GM18907 (cell line): ENCODE measurements around the gene OR7C2.

Experiments used
- ATAC-seq: cut with Tn5 transposase; IDR thresholded peaks from one replicate; pipeline ENCODE4 v1.9.1; 2021; ENCODE audit warnings: mild to moderate bottlenecking, moderate library complexity; ENCODE audit not compliant: unreplicated experiment

OR7C2 gene

DNA sequence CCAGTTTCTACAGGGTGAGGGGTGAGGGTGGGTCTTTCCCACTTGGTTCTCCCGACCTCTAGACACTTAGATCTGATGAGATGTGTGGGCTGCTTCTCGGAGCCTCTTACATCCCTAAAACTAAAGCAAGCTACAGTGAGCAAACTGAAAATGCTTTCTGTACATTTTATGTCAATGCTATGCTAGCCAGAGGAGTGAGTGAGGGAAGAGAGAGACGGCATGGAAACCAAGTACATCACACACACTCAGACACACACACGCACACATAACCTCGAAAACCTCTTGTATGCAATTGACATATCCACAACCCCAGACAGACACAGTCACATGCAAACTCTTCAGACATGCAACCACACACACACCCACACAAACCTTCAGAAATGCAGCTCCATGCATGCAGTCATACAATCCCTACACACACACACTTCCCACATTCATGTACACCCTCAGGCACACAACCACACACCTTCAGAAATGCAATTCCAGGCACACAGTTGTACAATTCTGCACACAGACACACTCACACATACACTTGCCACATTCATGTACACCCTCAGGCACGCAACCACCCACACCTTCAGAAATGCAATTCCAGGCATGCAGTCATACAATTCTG is 37.0 kb downstream of the OR7C2 start:
- ATAC-seq, result no peak

DNA sequence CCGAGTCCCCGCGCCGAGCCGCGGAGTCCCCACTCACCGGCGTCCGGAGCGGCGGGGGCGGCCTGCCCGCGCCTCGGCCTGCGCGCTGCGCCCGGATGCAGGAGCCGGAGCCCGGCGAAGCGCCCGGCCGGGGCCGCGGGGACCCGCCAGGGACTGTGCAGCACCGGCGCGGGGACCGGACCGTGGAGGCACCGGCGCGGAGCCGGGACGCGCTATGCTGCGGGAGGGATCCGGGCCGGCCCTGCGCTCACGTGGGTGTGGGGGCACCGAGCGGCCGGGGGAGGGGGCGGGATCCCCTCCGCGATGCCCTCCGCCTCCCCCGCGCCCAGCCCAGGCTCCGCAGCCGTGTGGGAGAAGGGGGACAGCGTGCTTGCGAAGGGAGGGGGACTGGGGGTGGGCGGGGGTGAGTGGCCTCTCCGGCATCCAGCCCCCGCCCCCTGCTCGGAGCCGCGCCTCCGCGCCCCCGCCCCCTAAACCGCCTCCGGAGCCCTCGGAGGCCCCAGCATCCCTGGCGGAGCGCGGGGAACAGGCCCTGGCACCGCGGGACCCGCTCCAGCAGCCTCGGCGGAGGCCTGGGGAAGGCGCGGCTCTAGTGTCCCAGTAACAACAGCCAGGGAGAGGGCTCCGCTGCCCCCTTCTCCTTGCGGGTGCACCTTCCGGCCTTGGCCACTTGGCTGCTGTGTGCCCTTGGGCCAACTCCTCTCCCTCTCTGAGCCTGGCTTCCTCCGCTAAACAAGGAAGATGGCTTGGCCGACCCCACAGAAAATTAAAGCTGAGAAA is 38.4 kb downstream of the OR7C2 start, which contains the start of gene SLC1A6:
TSS of gene SLC1A6 (minus strand) at position 389 of the 780 bp plus-strand sequence. CDS start 6,954 bp downstream, outside the sequence.
- ATAC-seq, result no peak

DNA sequence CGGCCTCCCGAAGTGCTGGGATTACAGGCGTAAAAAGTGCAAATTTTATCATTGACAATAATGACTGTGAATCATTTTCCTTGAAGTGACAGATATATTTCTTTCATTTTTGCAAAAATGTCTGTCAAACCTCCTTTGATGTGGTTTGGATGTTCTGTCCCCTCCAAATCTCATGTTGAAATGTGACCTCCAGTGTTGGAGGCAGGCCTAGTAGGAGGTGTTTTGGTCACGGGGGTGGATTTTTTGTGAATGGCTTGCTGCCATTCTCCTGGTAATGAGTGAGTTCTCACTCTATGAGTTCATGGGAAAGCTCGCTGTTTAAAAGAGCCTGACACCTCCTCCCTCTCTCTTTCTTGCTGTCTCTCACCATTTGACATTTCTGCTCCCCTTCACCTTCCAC is 43.8 kb downstream of the OR7C2 start:
- ATAC-seq, result no peak
